ENCODE measurements around the gene SETD1A.

SETD1A gene

GRCh38 chr16:31025339-31025738 lies 67.8 kb downstream of the SETD1A start:
- DNase-seq, result no peak

DNA sequence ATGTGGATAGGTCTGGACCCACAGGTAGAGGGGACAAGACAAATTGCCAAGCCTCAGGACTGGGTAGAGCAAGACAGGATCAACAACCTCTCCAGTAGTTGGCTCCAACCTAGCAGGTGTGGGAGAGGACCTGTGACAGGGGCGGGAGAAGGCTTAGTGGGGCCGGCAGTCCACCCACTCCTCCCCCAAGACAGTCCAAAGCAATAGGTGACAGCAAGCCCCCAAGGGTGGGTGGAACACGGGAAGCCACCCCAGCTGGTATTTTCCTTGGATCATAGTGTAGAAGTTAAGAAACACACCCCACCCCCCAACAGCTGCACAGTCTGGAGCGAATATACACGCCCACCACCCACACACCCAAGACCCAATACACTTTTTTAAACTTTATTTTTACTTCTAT lies 71.7 kb downstream of the SETD1A start:
- no peak for DNase-seq

GRCh38 chr16:31031276-31031675 lies 73.7 kb downstream of the SETD1A start:
- no peak for DNase-seq

- DNase-seq, result peak; percentile 100
Measured at GRCh38 chr16:31032736-31033708, 75.5 kb downstream of the SETD1A start, which contains the start of gene STX4. Gene STX4 (plus strand): TSS chr16:31033558. CDS start chr16:31033806, 248 bp downstream.

DNA sequence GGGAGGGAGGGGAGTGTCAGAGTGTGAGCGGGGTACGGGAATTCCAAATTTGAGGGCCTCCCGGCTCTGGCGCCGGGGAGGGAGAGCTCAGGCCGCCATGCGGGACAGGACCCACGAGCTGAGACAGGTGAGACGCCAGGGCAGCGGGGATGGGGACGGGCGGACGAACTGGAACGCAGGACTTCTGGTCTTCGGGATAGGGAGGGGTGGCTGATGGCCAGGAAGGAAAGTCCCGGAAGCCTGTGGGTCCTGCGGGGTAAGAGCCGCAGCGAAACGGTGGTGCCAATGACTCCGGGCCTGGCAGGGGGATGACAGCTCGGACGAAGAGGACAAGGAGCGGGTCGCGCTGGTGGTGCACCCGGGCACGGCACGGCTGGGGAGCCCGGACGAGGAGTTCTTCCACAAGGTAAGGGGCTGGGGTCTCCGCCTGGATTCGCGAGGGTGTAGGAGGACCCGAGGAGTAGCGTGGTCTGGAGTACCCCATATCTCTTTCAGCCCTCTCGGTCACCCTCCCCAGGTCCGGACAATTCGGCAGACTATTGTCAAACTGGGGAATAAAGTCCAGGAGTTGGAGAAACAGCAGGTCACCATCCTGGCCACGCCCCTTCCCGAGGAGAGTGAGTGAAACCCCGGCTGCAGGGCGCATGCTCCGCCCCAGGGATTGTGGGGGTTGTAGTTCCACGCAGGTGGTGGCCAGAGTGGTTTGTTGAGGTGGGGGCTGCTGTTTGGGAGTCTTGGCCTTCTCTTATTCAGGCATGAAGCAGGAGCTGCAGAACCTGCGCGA lies 76.3 kb downstream of the SETD1A start:
- peak; percentile 78 for DNase-seq

Data from effector CD8-positive, alpha-beta T cell (primary cell).